Osteocyte (in vitro differentiated cells): Measurements from ENCODE around the gene FSD1L. TPM values are rescaled to one million over a fixed set of nuclear protein-coding genes. Genes with fewer than 3 reads are reported as not detected.
A peak's percentile ranks its signal among the peaks of the same experiment; 100 is the strongest.

Experiments
- DNase-seq: peaks from one replicate; pipeline ENCODE4 v3.0.0; 2021; ENCODE audit warnings: mixed read lengths; ENCODE audit not compliant: unreplicated experiment; ENCODE audit errors: extremely low spot score
- H3K27ac Mint-ChIP-seq: one replicate; pipeline ENCODE4 v1.8.0; 2021; ENCODE audit warnings: mild to moderate bottlenecking, mixed read lengths; ENCODE audit not compliant: unreplicated experiment
- H3K27me3 Mint-ChIP-seq: one replicate; pipeline ENCODE4 v1.8.0; 2021; ENCODE audit warnings: mixed read lengths; ENCODE audit not compliant: unreplicated experiment
- H3K36me3 Mint-ChIP-seq: one replicate; pipeline ENCODE4 v1.8.0; 2021; ENCODE audit warnings: mixed read lengths; ENCODE audit not compliant: unreplicated experiment
- H3K4me1 Mint-ChIP-seq: one replicate; pipeline ENCODE4 v1.8.0; 2021; ENCODE audit warnings: mixed read lengths; ENCODE audit not compliant: unreplicated experiment
- H3K4me3 Mint-ChIP-seq: one replicate; pipeline ENCODE4 v1.8.0; 2021; ENCODE audit warnings: mild to moderate bottlenecking, moderate library complexity, mixed read lengths; ENCODE audit not compliant: unreplicated experiment
- H3K9me3 Mint-ChIP-seq: one replicate; pipeline ENCODE4 v1.8.0; 2021; ENCODE audit warnings: mixed read lengths; ENCODE audit not compliant: unreplicated experiment
- total RNA-seq: library from RNA; stranded (reverse); gene quantifications from 2 replicates; pipeline ENCODE4 v1.2.1, GENCODE V29; 2021
- TF ChIP-seq, protein P1 (sequence below): fragments of 200-600 bp; sonication (generic); IDR thresholded peaks from 2 replicates; pipeline ENCODE4 v1.5.0; 2021; ENCODE audit warnings: antibody characterized with exemption, mild to moderate bottlenecking, moderate library complexity

FSD1L gene
- total RNA-seq, 1 donor from 2014 or later: 6.6 TPM

DNA sequence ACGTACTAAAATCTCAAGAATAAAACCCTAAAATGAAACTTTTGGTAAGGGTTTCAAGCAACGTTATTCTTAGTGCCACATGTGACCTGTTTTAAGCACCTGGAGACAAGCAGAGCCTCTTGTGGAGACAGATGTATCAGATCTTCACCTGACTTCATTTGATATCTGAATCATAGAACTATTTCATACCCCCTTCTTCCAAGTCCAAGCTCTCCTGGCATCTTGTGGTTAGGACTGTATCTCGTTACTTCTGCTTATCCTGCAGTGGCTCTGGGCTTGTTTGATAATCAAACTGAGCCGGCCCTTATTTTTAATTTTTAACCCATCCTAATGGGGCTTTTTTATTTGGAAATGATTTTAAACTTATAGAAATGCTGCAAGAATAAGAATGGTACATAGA is 11.1 kb upstream of the FSD1L start:
- H3K4me3 Mint-ChIP-seq: no peak overlapping the region
- H3K27ac Mint-ChIP-seq: no peak overlapping the region
- H3K9me3 Mint-ChIP-seq: peaks cover 4% of the 10 kb centered on the region
- DNase-seq: no peak
- H3K4me1 Mint-ChIP-seq: peaks cover 10% of the 10 kb centered on the region
- H3K36me3 Mint-ChIP-seq: no peaks in the 10 kb centered on the region
- TF ChIP-seq, protein P1, sequence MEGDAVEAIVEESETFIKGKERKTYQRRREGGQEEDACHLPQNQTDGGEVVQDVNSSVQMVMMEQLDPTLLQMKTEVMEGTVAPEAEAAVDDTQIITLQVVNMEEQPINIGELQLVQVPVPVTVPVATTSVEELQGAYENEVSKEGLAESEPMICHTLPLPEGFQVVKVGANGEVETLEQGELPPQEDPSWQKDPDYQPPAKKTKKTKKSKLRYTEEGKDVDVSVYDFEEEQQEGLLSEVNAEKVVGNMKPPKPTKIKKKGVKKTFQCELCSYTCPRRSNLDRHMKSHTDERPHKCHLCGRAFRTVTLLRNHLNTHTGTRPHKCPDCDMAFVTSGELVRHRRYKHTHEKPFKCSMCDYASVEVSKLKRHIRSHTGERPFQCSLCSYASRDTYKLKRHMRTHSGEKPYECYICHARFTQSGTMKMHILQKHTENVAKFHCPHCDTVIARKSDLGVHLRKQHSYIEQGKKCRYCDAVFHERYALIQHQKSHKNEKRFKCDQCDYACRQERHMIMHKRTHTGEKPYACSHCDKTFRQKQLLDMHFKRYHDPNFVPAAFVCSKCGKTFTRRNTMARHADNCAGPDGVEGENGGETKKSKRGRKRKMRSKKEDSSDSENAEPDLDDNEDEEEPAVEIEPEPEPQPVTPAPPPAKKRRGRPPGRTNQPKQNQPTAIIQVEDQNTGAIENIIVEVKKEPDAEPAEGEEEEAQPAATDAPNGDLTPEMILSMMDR: no peak
- no peaks in the 10 kb centered on the region for H3K27me3 Mint-ChIP-seq

DNA sequence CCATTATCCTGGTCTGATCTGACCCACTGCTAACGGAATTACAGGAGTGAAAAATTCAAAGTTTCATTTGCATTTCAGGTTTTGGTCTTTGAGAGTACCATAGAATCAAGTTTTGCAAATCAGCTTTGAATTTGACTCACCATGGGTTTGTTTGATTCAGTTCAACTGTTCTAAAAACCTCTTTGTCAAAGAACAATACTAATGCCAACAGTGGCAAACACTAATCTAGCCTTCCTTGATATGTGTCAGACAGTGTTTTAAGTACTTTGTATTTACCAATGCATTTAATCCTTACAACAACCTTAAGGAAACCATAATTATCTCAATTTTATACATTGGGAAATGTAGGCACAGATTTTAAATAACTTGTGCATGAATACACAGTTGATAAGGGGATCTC is 10.1 kb upstream of the FSD1L start:
- H3K9me3 Mint-ChIP-seq: peaks cover 4% of the 10 kb centered on the region
- no peak overlapping the region for H3K4me3 Mint-ChIP-seq
- no peaks in the 10 kb centered on the region for H3K36me3 Mint-ChIP-seq
- TF ChIP-seq, protein P1: no peak
- DNase-seq: no peak
- H3K4me1 Mint-ChIP-seq: peaks cover 10% of the 10 kb centered on the region
- H3K27me3 Mint-ChIP-seq: no peaks in the 10 kb centered on the region
- no peak overlapping the region for H3K27ac Mint-ChIP-seq

DNA sequence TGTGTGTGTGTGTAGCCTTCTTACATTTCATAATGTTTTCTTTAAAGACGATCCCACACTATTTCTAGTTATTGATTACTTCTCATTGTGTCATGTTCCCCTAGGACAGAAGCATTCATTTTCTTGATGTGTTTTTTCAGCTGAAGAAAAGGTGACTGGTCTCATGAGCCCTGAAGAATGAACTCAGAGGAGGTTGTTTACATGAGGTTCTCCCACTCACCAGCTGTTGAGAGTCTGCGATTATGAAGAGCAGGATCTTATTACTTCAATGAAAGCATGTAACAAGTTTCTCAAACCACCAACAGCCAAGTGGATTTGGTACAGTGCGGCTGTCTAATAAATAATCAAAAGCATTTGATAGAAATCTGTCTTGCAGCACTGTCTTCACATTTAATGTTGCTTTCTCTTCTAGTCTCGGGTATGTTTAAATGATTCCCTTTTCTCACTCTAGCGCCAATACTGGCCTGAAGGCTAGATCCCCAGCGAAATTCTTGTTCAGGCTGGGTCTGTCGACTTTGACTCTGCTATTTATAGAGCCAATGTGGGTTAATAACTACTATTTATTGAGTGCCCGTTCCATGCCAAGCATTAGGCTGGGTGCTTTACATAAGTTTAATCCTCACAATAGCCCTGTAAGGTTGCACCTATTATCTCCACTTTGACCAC is 9.6 kb upstream of the FSD1L start:
- TF ChIP-seq, protein P1: no peak
- no peak for DNase-seq
- H3K36me3 Mint-ChIP-seq: no peaks in the 10 kb centered on the region
- H3K4me3 Mint-ChIP-seq: no peak overlapping the region
- H3K4me1 Mint-ChIP-seq: peaks cover 10% of the 10 kb centered on the region
- H3K9me3 Mint-ChIP-seq: peaks cover 4% of the 10 kb centered on the region
- H3K27ac Mint-ChIP-seq: peak overlapping the region; percentile 5
- H3K27me3 Mint-ChIP-seq: no peaks in the 10 kb centered on the region

DNA sequence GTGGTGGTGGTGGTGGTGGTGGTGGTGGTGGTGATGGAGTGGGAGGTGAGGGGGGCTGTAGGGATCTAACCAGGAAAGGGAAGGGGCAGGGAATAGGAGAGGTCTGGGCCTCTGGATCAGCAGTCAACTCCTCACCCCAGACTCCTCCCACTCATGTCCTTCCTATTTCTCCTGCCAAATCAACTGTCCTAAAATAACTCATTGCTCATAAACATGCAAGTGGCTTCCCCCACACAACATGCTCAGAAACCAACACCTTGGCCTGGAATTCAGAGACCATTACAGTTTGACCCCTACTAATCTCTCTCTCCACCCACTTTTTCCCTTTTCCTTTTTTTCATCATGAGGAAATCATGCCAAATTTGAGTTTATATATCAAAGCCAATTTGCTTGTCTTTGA is 8.4 kb upstream of the FSD1L start:
- Mint-ChIP-seq H3K9me3 (peaks cover 4% of the 10 kb centered on the region), H3K27ac (no peak overlapping the region), H3K4me3 (no peak overlapping the region), H3K36me3 (no peaks in the 10 kb centered on the region), H3K4me1 (peaks cover 10% of the 10 kb centered on the region), H3K27me3 (no peaks in the 10 kb centered on the region)
- TF ChIP-seq, protein P1: no peak
- no peak for DNase-seq

DNA sequence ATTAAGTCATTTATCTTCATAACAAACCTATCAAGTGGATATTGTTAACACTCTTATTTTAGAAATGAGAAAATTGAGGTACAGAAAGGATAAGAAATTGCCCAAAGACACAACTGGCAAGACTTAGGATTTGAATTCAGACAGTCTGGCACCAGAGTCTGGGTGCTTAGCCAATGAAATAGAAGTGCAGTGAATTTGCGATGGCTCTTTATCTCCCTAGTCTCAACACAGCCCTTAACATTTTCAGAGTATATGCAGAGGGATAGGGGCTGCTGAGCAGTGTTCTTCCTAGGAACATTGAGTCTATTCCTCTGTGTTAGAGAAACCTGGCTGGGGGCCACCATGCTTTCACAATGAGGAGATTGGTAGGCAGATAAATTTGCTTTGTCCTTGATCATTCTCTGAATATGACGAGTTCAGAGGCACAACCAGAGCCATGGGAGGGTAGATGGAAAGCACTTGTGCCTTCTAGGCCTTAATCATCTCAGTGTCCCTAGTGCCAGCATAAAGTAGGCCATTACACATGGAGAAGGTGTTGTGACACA is 6.1 kb upstream of the FSD1L start:
- H3K36me3 Mint-ChIP-seq: no peaks in the 10 kb centered on the region
- no peak overlapping the region for H3K27ac Mint-ChIP-seq
- no peaks in the 10 kb centered on the region for H3K9me3 Mint-ChIP-seq
- no peak overlapping the region for H3K4me3 Mint-ChIP-seq
- TF ChIP-seq, protein P1: no peak
- peaks cover 10% of the 10 kb centered on the region for H3K4me1 Mint-ChIP-seq
- no peaks in the 10 kb centered on the region for H3K27me3 Mint-ChIP-seq
- no peak for DNase-seq
